Measurements from ENCODE around the gene CD34.

CD34 gene

DNA sequence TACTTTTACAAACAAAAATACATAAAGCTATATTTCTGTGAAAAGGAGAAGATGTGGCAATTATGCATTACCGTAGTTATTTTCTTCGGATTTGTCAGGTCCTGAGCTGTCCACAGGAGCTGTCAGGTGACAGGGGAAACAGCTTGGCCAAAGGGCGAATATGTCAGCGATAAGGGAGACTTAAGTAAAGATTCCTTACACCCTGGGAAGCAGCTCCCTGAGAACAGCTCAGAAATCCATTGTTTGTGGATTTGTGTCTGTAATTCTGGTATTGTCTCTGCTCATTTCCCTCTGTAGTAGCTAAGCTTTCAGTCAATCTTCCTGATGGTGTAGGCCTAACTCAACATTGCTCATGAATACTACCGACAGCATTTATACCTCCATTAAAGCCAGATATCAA, 7.1 kb upstream of the CD34 start:
- TF ChIP-seq EZH2phosphoT487 (IDR thresholded peaks at IDR 0.05; ENCODE audit: low read depth), result no peak
- TF ChIP-seq, protein P1, sequence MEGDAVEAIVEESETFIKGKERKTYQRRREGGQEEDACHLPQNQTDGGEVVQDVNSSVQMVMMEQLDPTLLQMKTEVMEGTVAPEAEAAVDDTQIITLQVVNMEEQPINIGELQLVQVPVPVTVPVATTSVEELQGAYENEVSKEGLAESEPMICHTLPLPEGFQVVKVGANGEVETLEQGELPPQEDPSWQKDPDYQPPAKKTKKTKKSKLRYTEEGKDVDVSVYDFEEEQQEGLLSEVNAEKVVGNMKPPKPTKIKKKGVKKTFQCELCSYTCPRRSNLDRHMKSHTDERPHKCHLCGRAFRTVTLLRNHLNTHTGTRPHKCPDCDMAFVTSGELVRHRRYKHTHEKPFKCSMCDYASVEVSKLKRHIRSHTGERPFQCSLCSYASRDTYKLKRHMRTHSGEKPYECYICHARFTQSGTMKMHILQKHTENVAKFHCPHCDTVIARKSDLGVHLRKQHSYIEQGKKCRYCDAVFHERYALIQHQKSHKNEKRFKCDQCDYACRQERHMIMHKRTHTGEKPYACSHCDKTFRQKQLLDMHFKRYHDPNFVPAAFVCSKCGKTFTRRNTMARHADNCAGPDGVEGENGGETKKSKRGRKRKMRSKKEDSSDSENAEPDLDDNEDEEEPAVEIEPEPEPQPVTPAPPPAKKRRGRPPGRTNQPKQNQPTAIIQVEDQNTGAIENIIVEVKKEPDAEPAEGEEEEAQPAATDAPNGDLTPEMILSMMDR (IDR thresholded peaks at IDR 0.05; ENCODE audit: low read depth, low read length), result no peak
- Histone ChIP-seq H3K27me3 (ENCODE audit: low read depth, low read length) (peaks cover 6% of the 10 kb centered on the region; the same call in 1 of the 2 replicates), H3K27ac (ENCODE audit: low read length) (no peak overlapping the region), H3K4me1 (ENCODE audit: low read length) (peaks cover 22% of the 10 kb centered on the region), H3K4me3 (ENCODE audit: low read length) (no peak overlapping the region), H3K4me2 (ENCODE audit: low read length) (no peak overlapping the region), H4K20me1 (ENCODE audit: insufficient read depth, low read length) (no peaks in the 10 kb centered on the region), H3K9ac (ENCODE audit: low read length) (no peak overlapping the region), H3K9me3 (ENCODE audit: insufficient read depth, low read length) (no peaks in the 10 kb centered on the region), H3K36me3 (replicated peaks; ENCODE audit: low read depth, low read length) (no peaks in the 10 kb centered on the region), H3K79me2 (ENCODE audit: low read length) (no peaks in the 10 kb centered on the region), H2AFZ (ENCODE audit: low read depth, low read length) (no peak overlapping the region)

DNA sequence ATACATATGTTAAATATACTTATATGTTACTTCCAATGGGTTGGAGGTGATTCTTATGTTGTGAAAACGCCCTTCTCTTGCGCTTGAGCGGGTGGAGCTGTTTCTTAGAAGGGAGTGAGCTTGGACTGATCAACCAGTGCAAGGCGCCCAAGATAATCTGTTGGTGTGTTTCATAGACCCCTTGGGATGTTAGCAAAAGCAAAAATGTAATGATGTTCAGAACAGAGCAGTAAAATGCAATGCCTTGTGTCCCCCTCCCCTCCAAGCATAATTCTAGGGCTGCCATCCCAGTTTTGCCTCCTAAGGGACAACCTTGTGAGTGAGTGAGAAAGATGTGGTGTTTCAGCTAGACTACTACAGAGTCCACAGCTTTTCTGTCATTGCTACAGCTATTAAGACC, 6.2 kb upstream of the CD34 start:
- peaks cover 5% of the 10 kb centered on the region; the same call in 1 of the 2 replicates for H3K27me3 ChIP-seq (ENCODE audit: low read depth, low read length)
- no peaks in the 10 kb centered on the region for H3K36me3 ChIP-seq (replicated peaks; ENCODE audit: low read depth, low read length)
- H3K9ac ChIP-seq (ENCODE audit: low read length), result no peak overlapping the region
- no peaks in the 10 kb centered on the region for H4K20me1 ChIP-seq (ENCODE audit: insufficient read depth, low read length)
- no peak overlapping the region for H3K27ac ChIP-seq (ENCODE audit: low read length)
- no peaks in the 10 kb centered on the region for H3K79me2 ChIP-seq (ENCODE audit: low read length)
- peaks cover 21% of the 10 kb centered on the region for H3K4me1 ChIP-seq (ENCODE audit: low read length)
- H2AFZ ChIP-seq (ENCODE audit: low read depth, low read length), result no peak overlapping the region
- H3K9me3 ChIP-seq (ENCODE audit: insufficient read depth, low read length), result no peaks in the 10 kb centered on the region
- H3K4me3 ChIP-seq (ENCODE audit: low read length), result no peak overlapping the region
- TF ChIP-seq, protein P1 (IDR thresholded peaks at IDR 0.05; ENCODE audit: low read depth, low read length), result no peak
- TF ChIP-seq EZH2phosphoT487 (IDR thresholded peaks at IDR 0.05; ENCODE audit: low read depth), result no peak
- no peak overlapping the region for H3K4me2 ChIP-seq (ENCODE audit: low read length)

DNA sequence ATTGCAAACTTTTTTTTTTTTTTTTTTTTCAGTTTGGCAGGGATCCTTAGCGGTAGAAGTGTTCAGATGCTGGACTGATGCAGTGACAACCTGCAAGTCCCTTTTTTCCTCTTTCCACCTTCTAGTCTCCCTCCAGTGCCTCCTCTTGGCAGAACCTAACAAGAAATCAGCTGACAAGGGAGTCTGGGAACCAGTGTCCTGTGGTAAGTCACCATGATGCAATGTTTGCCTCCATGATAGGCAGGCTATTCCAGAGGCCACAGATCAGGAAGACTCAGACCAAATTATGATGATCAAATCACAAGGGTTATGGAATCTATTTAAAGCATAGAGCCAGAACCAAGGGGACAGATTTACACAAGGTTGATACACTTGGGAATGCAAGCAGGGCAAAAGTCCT, 3.0 kb upstream of the CD34 start:
- Histone ChIP-seq H3K27me3 (ENCODE audit: low read depth, low read length) (no peaks in the 10 kb centered on the region), H3K36me3 (replicated peaks; ENCODE audit: low read depth, low read length) (no peaks in the 10 kb centered on the region), H3K4me2 (ENCODE audit: low read length) (no peak overlapping the region), H3K27ac (ENCODE audit: low read length) (no peak overlapping the region), H2AFZ (ENCODE audit: low read depth, low read length) (no peak overlapping the region), H3K4me1 (ENCODE audit: low read length) (peaks cover 3% of the 10 kb centered on the region), H4K20me1 (ENCODE audit: insufficient read depth, low read length) (no peaks in the 10 kb centered on the region), H3K9ac (ENCODE audit: low read length) (no peak overlapping the region), H3K9me3 (ENCODE audit: insufficient read depth, low read length) (no peaks in the 10 kb centered on the region), H3K4me3 (ENCODE audit: low read length) (no peak overlapping the region), H3K79me2 (ENCODE audit: low read length) (no peaks in the 10 kb centered on the region)
- TF ChIP-seq, protein P1 (IDR thresholded peaks at IDR 0.05; ENCODE audit: low read depth, low read length), result no peak
- TF ChIP-seq EZH2phosphoT487 (IDR thresholded peaks at IDR 0.05; ENCODE audit: low read depth), result no peak

DNA sequence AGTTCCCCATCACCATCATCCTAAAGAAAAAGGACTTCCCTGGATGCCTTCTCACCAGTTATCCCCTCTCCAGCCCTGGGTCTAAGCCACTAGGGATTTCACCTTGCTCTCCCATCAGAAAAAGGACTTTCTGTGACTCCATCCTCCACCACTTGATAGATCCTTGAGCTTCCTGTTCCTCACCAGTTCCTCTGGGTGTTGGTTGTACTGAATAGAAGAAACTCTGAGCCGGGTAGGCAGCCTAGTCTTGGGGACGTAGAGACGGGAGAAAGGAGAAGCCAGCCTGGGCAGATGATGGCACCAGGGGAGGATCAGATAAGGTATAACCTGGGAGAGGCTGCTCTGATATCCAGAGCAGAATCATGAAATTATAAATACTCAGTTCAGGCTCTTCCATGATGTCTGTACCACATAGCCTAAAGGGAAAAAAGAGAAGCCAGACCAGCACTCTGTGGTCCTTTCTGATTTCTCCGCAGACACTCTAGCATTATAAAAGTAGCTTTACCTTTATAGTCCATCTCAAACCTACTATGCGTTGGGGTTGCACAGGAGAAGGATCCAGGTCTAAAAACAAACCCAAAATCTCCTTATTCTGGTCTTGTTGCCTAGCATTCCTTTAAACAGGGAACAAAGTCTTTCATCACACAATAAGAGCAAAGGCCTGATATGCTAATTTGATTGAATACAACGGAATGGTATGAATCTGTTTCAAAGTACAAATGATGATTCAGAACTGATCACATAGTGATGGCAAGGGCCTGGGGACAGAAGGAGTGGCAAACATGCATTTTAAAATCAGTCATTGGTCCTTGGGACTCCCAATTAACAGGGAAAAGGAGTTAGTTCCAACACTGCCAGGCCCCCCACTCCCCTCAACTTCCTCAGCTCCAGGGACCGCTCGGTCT, 1.2 kb upstream of the CD34 start:
- Histone ChIP-seq H3K27ac (ENCODE audit: low read length) (no peak overlapping the region), H3K27me3 (ENCODE audit: low read depth, low read length) (no peaks in the 10 kb centered on the region), H4K20me1 (ENCODE audit: insufficient read depth, low read length) (no peaks in the 10 kb centered on the region), H3K4me2 (ENCODE audit: low read length) (no peak overlapping the region), H3K4me3 (ENCODE audit: low read length) (no peak overlapping the region), H2AFZ (ENCODE audit: low read depth, low read length) (no peak overlapping the region), H3K79me2 (ENCODE audit: low read length) (no peaks in the 10 kb centered on the region), H3K4me1 (ENCODE audit: low read length) (no peaks in the 10 kb centered on the region), H3K36me3 (replicated peaks; ENCODE audit: low read depth, low read length) (no peaks in the 10 kb centered on the region), H3K9ac (ENCODE audit: low read length) (no peak overlapping the region), H3K9me3 (ENCODE audit: insufficient read depth, low read length) (no peaks in the 10 kb centered on the region)
- TF ChIP-seq, protein P1 (IDR thresholded peaks at IDR 0.05; ENCODE audit: low read depth, low read length), result no peak
- TF ChIP-seq EZH2phosphoT487 (IDR thresholded peaks at IDR 0.05; ENCODE audit: low read depth), result no peak
